GM13976 (cell line): ENCODE measurements around the gene CAMK2D.

Experiments
- DNase-seq: peaks from one replicate; pipeline ENCODE4 v3.0.0; 2012; ENCODE audit warnings: low spot score
- CTCF ChIP-seq: IDR thresholded peaks from 2 replicates; pipeline ENCODE4 v1.5.1; 2012; ENCODE audit warnings: borderline replicate concordance, mild to moderate bottlenecking; ENCODE audit not compliant: insufficient read depth; ENCODE audit errors: extremely low read depth, missing control alignments, control extremely low read depth
- in situ Hi-C: fragments of 300-500 bp; cut with MboI; formaldehyde crosslinking; loops from one replicate; pipeline ENCODE4 v1.12.0; 2022; ENCODE audit warnings: low sequenced_read_pairs, mixed read lengths, inconsistent platforms; ENCODE audit not compliant: unreplicated experiment

Gene CAMK2D

DNA sequence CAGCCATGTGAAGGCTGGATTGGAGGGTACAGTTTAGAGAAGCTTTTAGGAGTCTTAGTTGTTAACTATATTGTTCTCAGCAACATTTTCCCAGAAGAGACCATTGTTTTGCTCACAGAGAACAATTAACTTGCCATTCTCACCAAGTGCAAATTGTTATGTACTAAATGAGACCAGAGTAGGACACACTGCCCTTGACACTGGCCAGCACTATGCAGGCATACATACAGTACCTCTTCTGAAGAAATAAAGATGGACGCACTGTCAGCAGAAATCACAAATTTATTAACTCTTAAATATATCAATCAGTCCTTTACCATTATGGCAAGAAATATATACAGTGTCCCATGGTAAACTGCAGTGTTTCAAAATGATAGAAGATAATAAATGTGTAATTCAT, 309.4 kb downstream of the CAMK2D start:
- in situ Hi-C loops, result no loop called here
- no peak for TF ChIP-seq CTCF
- no peak for DNase-seq

DNA sequence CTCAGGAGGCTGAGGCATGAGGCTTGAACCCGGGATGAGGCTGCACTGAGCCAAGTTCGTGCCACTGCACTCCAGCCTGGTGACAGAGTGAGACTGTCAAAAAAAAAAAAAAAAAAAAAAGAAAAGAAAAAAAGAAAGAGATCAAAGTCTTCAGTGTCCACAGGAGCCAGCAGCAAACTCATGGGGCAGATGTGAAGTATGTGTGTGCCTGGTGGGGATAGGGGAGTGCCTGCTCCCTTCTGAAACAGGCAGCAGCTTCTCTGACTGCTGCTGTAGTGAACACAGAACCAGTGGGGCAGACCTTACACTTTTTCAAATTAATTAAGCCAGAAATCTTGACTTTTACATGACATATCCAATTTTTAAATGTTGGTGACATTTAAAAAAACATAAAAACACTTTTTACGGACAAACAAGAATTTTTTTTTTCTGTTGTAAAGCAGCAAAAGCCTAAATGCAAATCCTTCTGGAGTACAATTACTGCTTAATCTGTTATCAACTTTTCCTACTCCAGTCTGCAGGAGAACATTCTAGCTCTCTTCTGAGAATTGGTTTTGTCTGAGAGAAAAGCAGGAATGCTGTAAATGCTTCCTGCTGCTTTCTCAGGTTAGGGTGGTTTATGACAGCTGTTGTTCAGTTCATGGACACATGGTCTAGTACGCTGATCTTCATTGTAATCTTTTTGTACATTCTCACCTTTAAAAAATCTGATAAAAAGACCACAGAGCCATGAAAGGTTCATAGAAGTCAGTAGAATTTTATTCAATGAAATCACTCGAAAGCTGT, 311.1 kb downstream of the CAMK2D start:
- DNase-seq, result no peak
- no peak for TF ChIP-seq CTCF
- in situ Hi-C loops, result no loop called here

GRCh38 chr4:113449410-113449974, 312.0 kb downstream of the CAMK2D start:
- no peak for TF ChIP-seq CTCF
- in situ Hi-C loops, result no loop called here
- DNase-seq, result no peak

- no peak for DNase-seq
- in situ Hi-C loops, result no loop called here
- no peak for TF ChIP-seq CTCF
These were observed 313.8 kb downstream of the CAMK2D start for GRCh38 chr4:113447769-113448168.

DNA sequence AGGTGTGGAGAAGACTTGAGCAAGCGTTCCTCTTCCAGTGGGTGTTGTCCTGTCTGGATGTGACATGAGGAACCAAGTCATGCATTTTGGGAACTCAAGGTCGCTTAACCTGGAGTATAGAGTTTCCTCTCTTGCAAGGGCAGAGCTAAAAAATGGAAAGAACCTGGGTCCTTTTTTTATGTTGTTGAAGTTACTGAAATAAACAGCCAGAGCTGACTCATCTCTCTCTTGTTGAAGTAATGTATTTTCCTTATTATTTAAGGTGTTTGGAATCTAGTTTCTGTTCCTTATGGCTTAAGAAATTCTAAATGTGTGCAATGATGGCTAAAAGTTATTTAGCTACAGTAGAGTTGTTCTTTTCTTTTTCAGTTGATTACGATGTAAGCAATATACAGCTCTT, 314.5 kb downstream of the CAMK2D start:
- no peak for DNase-seq
- in situ Hi-C loops, result no loop called here
- TF ChIP-seq CTCF, result no peak

- in situ Hi-C loops, result no loop called here
- DNase-seq, result no peak
- TF ChIP-seq CTCF, result no peak
These were observed 315.5 kb downstream of the CAMK2D start for GRCh38 chr4:113446019-113446418.
